Astrocyte of the spinal cord (primary cell): ENCODE data around the gene TMEM8B.
"Not testable (repeated sequence)": the region's sequence is repeated elsewhere in the genome, so short reads cannot be mapped to it uniquely, and the experiment has no call there.

Experiments used
- DNase-seq: peaks from one replicate; pipeline ENCODE4 v3.0.0; 2011; ENCODE audit warnings: low read depth, low spot score
- H3K4me3 ChIP-seq: 2 replicates; pipeline ENCODE4 v1.5.1; 2011; ENCODE audit warnings: low read depth, mild to moderate bottlenecking, low read length, moderate library complexity
- CTCF ChIP-seq: IDR thresholded peaks from 2 replicates; pipeline ENCODE4 v1.5.1; 2012; ENCODE audit warnings: low read depth, mild to moderate bottlenecking, low read length, inconsistent platforms
- in situ Hi-C: cut with HindIII; loops from 2 replicates; pipeline ENCODE4 v1.10.0; 2017; ENCODE audit warnings: low sequenced_read_pairs

TMEM8B gene

DNA sequence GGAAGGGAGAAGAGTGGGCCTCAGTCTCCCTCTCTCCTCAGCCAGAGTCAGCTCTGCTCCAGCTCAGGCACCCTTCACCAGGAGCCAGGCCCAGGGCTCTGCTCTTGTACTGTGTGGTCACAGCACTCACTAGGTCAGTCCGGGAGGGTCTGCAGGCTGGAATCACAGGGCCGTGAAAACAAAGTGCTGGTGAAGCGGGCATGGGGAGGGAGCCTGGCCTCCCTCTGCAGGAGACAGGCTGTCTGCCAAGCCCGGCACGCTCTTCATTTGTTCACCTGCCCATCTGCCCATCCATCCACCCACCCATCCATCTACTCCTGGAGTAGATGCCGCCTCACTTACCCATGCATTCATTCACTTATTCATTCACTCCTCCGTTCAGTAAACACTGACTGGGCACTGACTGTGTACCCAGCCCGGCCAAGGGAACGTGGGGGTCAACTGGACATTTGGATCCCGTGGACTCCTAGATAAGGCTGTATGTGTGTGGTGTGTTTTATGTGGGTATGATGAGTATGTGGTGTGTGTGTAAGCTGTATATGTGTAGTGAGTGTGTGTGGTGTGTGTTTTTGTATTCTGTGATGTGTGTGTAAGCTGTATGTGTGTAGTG is 83.9 kb downstream of the TMEM8B start:
- no peak for DNase-seq
- in situ Hi-C loops, result no loop called here
- TF ChIP-seq CTCF, result no peak
- no peak overlapping the region for H3K4me3 ChIP-seq

DNA sequence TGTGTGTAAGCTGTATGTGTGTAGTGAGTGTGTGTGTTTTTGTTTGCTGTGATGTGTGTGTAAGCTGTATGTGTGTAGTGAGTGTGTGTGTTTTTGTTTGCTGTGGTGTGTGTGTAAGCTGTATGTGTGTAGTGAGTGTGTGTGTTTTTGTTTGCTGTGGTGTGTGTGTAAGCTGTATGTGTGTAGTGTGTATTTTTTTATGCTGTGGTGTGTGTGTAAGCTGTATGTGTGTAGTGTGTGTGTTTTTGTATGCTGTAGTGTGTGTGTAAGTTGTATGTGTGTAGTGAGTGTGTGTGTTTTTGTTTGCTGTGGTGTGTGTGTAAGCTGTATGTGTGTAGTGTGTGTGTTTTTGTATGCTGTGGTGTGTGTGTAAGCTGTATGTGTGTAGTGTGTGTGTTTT is 84.4 kb downstream of the TMEM8B start:
- DNase-seq, in situ Hi-C loops, H3K4me3 ChIP-seq: not testable (repeated sequence)

DNA sequence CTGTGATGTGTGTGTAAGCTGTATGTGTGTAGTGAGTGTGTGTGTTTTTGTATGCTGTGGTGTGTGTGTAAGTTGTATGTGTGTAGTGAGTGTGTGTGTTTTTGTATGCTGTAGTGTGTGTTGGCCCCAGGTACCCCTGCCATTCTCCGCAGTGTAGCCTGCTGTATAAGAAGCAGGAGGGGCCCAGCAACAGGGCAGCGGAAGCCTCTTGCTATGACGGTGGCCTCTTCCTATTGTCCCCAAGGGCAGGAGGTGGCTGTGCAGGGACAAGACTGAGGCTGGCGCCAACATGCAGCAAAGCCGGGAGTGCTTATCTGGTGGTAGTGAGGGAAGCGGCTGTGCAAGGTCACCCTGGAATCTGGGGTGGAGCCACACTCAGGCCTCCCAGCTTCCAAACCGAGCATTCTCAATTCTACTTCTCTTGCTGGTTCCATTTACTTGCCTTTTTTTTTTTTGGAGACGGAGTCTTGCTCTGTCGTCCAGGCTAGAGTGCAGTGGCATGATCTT is 85.3 kb downstream of the TMEM8B start:
- no peak overlapping the region for H3K4me3 ChIP-seq
- DNase-seq, result no peak
- no peak for TF ChIP-seq CTCF
- in situ Hi-C loops, result no loop called here
